ENCODE results near the gene LIFR.

DNA sequence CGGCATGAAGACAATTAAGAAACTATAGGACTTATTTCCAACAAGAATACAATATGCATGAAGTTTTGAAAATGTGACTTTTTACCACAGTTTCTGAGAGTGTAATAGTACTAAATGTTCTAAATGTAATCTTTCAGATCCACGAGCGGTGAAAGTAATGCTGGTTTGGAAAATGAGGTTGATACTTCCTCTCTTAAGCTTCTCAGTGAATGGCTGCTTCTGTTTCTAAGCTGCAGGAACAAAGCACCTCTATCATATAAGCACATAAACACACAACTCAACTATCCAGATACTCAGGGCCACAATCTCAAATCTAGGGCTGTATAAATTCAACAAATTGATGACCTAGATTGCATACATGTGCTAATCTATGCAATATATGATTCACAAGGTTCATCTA lies 78.3 kb downstream of the LIFR start:
- TF ChIP-seq POLR2A (IDR thresholded peaks at IDR 0.05; ENCODE audit: borderline replicate concordance, extremely low read depth, insufficient read depth, insufficient read length) (no peak), EZH2 (IDR thresholded peaks at IDR 0.05) (no peak)

Measured in HCT116 (cell line).